Karpas-422 (cell line): ENCODE measurements around the gene HLA-G. TPM values are rescaled to one million over a fixed set of nuclear protein-coding genes. Genes with fewer than 3 reads are reported as not detected.

Experiments
- DNase-seq: peaks from one replicate; pipeline ENCODE4 v3.0.0-alpha.2; 2015
- H2AFZ ChIP-seq: fragments of 200-600 bp; sonication (generic); 2 replicates; pipeline ENCODE4 v1.6.1; 2014; ENCODE audit warnings: antibody characterized with exemption, low read length, mixed read lengths
- H3K27ac ChIP-seq: fragments of 200-600 bp; sonication (generic); 2 replicates; pipeline ENCODE4 v1.5.1; 2014; ENCODE audit warnings: mild to moderate bottlenecking, low read length, moderate library complexity
- H3K27me3 ChIP-seq: fragments of 200-600 bp; sonication (generic); 2 replicates; pipeline ENCODE4 v1.6.1; 2014; ENCODE audit warnings: low read length, mixed read lengths
- H3K36me3 ChIP-seq: fragments of 200-600 bp; sonication (generic); 2 replicates; pipeline ENCODE4 v1.6.1; 2014; ENCODE audit warnings: low read length, mixed read lengths; ENCODE audit not compliant: insufficient read depth
- H3K4me1 ChIP-seq: fragments of 200-600 bp; sonication (generic); 2 replicates; pipeline ENCODE4 v1.6.1; 2014; ENCODE audit warnings: mild to moderate bottlenecking, low read length, mixed read lengths
- H3K4me2 ChIP-seq: fragments of 200-600 bp; sonication (generic); 2 replicates; pipeline ENCODE4 v1.6.1; 2014; ENCODE audit warnings: low read length, low read depth, mild to moderate bottlenecking; ENCODE audit not compliant: poor library complexity, severe bottlenecking
- H3K4me3 ChIP-seq: fragments of 200-600 bp; sonication (generic); 2 replicates; pipeline ENCODE4 v1.5.1; 2014; ENCODE audit warnings: mild to moderate bottlenecking, antibody characterized with exemption, low read length, mixed read lengths
- H3K79me2 ChIP-seq: fragments of 200-600 bp; sonication (generic); 2 replicates; pipeline ENCODE4 v1.6.1; 2014; ENCODE audit warnings: mild to moderate bottlenecking, low read length, mixed read lengths
- H3K9ac ChIP-seq: fragments of 200-600 bp; sonication (generic); 2 replicates; pipeline ENCODE4 v1.6.0; 2014; ENCODE audit warnings: low read length
- H3K9me2 ChIP-seq: fragments of 200-600 bp; sonication (generic), shearing (Covaris generic); replicated peaks from 2 replicates; pipeline ENCODE4 v1.6.0; 2014; ENCODE audit warnings: mild to moderate bottlenecking, low read length, moderate library complexity; ENCODE audit not compliant: insufficient read depth
- H3K9me3 ChIP-seq: fragments of 300-700, 200-600 bp; sonication (generic); 2 replicates; pipeline ENCODE4 v1.6.1; 2014; ENCODE audit warnings: low read length, mixed read lengths
- H4K20me1 ChIP-seq: fragments of 200-600 bp; sonication (generic); 2 replicates; pipeline ENCODE4 v1.6.1; 2014; ENCODE audit warnings: mild to moderate bottlenecking, antibody characterized with exemption, low read length, low read depth; ENCODE audit not compliant: insufficient read depth
- total RNA-seq: library from RNA; depleted of rRNA; stranded (reverse); fragments of >200 nt; shearing (Covaris generic); gene quantifications from 2 replicates; pipeline ENCODE4 v1.2.3, GENCODE V29; 2014; ENCODE audit warnings: low replicate concordance

The HLA-G gene
- total RNA-seq, 1 experiment from 2014 or later, result not detected

DNA sequence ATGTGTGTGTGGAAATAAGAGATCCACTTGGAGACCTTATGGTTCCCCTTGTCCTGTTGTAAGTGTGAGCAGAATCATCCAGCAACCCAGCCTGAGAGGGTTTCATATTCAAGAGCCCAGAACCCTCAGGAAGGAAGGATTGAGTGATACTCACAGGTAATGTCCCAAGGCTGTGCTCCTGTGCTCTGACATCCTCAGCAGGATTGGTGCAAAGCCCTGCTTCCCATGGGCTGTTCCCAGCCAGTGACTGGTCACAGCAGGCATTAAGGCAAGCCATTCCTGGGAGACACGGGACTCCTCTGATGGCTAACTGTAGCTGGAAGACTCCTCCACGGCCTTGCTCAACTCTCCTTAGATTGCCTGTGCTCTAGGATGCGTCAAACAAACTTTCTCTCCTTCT is 33.8 kb upstream of the HLA-G start:
- Histone ChIP-seq H3K9me3 (no peaks in the 10 kb centered on the region), H3K27me3 (no peaks in the 10 kb centered on the region), H2AFZ (no peak overlapping the region), H3K27ac (no peak overlapping the region), H3K79me2 (no peaks in the 10 kb centered on the region), H3K4me2 (no peak overlapping the region), H4K20me1 (no peaks in the 10 kb centered on the region), H3K36me3 (no peaks in the 10 kb centered on the region), H3K4me1 (no peaks in the 10 kb centered on the region), H3K9ac (no peak overlapping the region), H3K9me2 (no peaks in the 10 kb centered on the region), H3K4me3 (no peak overlapping the region)
- no peak for DNase-seq

DNA sequence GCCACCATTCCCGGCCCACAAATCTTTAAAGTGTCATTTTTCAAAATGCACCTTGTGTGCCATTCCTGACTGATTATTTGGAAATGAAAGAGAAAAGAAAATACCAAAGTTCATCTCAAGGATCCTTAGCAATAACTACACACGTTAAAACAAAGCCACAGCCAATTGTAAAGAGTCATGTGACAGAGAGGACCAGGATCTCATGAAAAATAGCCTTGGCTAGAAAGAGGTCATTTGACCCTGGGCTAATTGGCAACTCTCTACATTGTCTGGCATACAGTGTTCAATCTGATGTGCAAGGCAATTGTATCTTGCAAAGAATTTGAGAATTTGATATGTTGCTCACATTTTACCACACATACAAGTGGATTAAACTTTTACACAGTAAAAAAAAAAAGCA is 31.6 kb upstream of the HLA-G start:
- Histone ChIP-seq H3K79me2 (no peaks in the 10 kb centered on the region), H4K20me1 (no peaks in the 10 kb centered on the region), H3K4me3 (no peak overlapping the region), H3K27me3 (no peaks in the 10 kb centered on the region), H2AFZ (no peak overlapping the region), H3K36me3 (no peaks in the 10 kb centered on the region), H3K9ac (no peak overlapping the region), H3K9me3 (no peaks in the 10 kb centered on the region), H3K27ac (no peak overlapping the region), H3K4me2 (no peak overlapping the region), H3K9me2 (no peaks in the 10 kb centered on the region), H3K4me1 (no peaks in the 10 kb centered on the region)
- no peak for DNase-seq

DNA sequence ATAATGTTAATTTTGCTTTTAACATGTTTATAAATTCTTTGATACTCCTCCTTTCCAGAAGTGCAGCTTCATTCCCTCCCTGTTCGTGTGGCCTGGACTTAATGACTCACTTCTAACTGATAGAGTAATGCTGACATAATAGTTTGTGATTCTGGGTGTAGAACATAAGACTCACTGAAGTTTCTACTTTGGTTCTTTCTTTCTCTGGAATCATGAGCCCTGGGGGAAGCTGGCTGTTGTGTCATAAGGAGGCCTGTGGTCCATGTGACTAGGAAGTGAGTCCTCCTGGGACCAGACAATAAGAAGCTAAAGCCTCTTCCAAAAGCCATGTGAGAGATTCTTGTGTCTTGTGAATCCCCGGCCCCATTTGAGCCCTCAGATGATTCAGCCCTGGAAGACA is 30.5 kb upstream of the HLA-G start:
- Histone ChIP-seq H3K9ac (no peak overlapping the region), H3K36me3 (no peaks in the 10 kb centered on the region), H3K79me2 (no peaks in the 10 kb centered on the region), H3K27ac (no peak overlapping the region), H3K9me3 (no peaks in the 10 kb centered on the region), H4K20me1 (no peaks in the 10 kb centered on the region), H3K9me2 (no peaks in the 10 kb centered on the region), H2AFZ (no peak overlapping the region), H3K4me2 (no peak overlapping the region), H3K4me1 (no peaks in the 10 kb centered on the region), H3K27me3 (no peaks in the 10 kb centered on the region), H3K4me3 (no peak overlapping the region)
- no peak for DNase-seq

DNA sequence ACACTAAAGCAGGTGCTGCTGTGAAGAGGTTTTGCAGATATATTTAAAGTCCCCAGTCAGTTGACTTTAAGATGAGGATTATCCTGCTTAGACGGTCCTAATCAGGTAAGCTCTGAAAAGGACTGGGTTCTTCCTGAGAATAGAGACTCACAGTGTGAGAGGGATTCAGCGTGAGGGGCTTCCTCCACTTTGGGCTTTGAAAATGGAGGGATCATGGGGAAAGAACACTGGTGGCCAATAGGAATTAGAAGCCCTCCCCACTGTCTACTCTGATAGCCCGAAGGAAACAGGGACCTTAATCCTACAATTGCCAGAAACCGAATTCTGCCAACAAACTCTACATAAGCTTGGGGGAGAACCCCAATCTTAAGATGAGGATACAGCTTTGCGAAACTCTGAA is 29.7 kb upstream of the HLA-G start:
- no peak overlapping the region for H2AFZ ChIP-seq
- H3K9me2 ChIP-seq, result no peaks in the 10 kb centered on the region
- H3K79me2 ChIP-seq, result no peaks in the 10 kb centered on the region
- no peaks in the 10 kb centered on the region for H4K20me1 ChIP-seq
- no peaks in the 10 kb centered on the region for H3K4me1 ChIP-seq
- no peaks in the 10 kb centered on the region for H3K36me3 ChIP-seq
- H3K27ac ChIP-seq, result no peak overlapping the region
- no peak overlapping the region for H3K4me2 ChIP-seq
- H3K9me3 ChIP-seq, result no peaks in the 10 kb centered on the region
- DNase-seq, result peak; percentile 21
- no peaks in the 10 kb centered on the region for H3K27me3 ChIP-seq
- H3K4me3 ChIP-seq, result no peak overlapping the region
- no peak overlapping the region for H3K9ac ChIP-seq

DNA sequence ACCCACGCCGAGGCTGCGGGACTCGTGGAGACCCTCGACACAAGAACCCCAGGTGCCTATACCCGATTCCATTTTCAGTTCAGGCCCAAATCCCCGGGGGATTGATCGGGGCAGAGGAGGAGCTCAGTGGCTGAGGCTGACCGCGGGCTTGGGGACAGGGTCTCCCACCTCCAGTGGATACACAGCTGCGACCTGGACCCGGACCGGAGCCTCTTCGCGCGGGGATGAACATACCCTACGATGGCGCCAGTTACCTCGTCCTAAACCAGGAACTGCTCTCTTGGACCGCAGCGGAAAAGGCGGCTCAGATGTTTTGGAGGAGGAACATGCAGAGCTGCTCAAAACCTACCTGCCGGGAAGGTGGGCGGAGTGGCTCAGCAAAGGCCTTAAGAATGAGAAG is 27.4 kb upstream of the HLA-G start:
- Histone ChIP-seq H3K79me2 (no peaks in the 10 kb centered on the region), H3K9ac (no peak overlapping the region), H3K27ac (no peak overlapping the region), H3K4me2 (no peak overlapping the region), H2AFZ (no peak overlapping the region), H3K36me3 (no peaks in the 10 kb centered on the region), H3K4me1 (no peaks in the 10 kb centered on the region), H3K9me2 (no peaks in the 10 kb centered on the region), H3K9me3 (no peaks in the 10 kb centered on the region), H3K27me3 (no peaks in the 10 kb centered on the region), H4K20me1 (no peaks in the 10 kb centered on the region), H3K4me3 (no peak overlapping the region)
- no peak for DNase-seq

DNA sequence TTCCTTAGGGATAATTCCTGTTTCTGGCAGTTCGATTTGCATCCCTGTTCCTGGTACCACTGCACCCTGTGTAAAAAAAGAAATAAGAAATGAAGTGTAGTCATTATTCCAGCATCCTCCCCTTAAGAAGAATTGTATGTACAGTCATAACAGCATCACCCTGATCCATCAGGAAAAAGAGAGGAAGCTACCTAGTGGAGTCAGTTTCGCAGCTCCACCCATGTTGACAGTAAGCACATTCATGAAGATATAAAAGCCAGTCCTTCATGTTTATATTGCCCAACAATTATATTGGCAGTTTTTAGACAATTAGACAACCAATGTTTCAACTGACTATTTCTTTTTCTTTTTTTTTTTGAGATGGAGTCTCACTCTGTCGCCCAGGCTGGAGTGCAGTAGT is 21.2 kb upstream of the HLA-G start:
- DNase-seq, result no peak
- no peaks in the 10 kb centered on the region for H3K9me3 ChIP-seq
- H3K79me2 ChIP-seq, result no peaks in the 10 kb centered on the region
- no peaks in the 10 kb centered on the region for H3K36me3 ChIP-seq
- H3K9me2 ChIP-seq, result no peaks in the 10 kb centered on the region
- no peaks in the 10 kb centered on the region for H3K4me1 ChIP-seq
- H3K4me2 ChIP-seq, result no peak overlapping the region
- no peak overlapping the region for H2AFZ ChIP-seq
- H3K9ac ChIP-seq, result no peak overlapping the region
- no peaks in the 10 kb centered on the region for H3K27me3 ChIP-seq
- no peak overlapping the region for H3K27ac ChIP-seq
- no peaks in the 10 kb centered on the region for H4K20me1 ChIP-seq
- no peak overlapping the region for H3K4me3 ChIP-seq

DNA sequence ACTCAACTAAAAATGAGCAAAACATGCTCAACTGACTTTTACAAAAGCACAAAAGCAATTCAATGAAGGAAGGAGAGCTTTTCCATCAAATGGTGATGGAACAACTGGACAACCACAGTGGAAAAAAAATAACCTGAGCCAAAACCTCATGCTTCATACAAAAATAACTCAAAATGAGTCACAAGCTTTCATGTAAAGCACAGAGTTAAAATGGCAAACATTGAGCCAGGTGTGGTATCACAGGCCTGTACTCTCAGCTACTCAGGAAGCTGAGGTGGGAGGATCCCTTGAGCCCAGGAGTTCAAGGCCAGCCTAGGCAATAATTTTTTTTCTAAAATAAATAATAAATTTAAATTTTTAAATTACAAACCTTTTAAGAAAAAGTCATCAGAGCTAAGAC is 18.4 kb upstream of the HLA-G start:
- DNase-seq, result no peak
- no peak overlapping the region for H3K4me2 ChIP-seq

DNA sequence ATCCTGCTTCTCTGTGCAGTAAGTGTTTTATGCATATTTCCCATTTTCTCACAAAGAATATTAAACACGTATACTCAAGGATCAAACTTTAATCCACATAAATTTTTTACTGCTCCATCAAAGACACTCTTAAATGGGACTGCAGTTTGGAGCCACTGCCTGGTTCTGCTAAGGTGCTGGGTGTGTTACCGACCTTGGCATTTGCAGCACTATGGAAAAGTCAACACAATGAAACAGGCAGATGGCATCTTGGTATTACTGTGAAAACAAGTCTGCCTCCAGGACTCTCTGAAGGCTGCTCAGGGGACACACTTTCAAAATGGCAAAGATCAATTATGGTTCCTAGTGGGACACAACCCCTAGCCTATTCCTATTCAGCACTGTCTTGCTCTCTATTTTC is 17.3 kb upstream of the HLA-G start:
- DNase-seq, result no peak
- no peaks in the 10 kb centered on the region for H3K9me2 ChIP-seq
- no peaks in the 10 kb centered on the region for H3K27me3 ChIP-seq
- no peaks in the 10 kb centered on the region for H3K9me3 ChIP-seq
- H3K4me3 ChIP-seq, result no peak overlapping the region
- no peak overlapping the region for H3K27ac ChIP-seq
- no peak overlapping the region for H3K9ac ChIP-seq
- no peak overlapping the region for H3K4me2 ChIP-seq
- no peaks in the 10 kb centered on the region for H3K36me3 ChIP-seq
- no peak overlapping the region for H2AFZ ChIP-seq
- H3K79me2 ChIP-seq, result no peaks in the 10 kb centered on the region
- H4K20me1 ChIP-seq, result no peaks in the 10 kb centered on the region
- H3K4me1 ChIP-seq, result no peaks in the 10 kb centered on the region

More for the DNA sequence above, 18.4 kb upstream of the HLA-G start:
- no peaks in the 10 kb centered on the region for H3K9me3 ChIP-seq
- H3K79me2 ChIP-seq, result no peaks in the 10 kb centered on the region
- H2AFZ ChIP-seq, result no peak overlapping the region
- no peaks in the 10 kb centered on the region for H3K36me3 ChIP-seq
- H3K27ac ChIP-seq, result no peak overlapping the region
- H3K27me3 ChIP-seq, result no peaks in the 10 kb centered on the region
- H3K9ac ChIP-seq, result no peak overlapping the region
- no peaks in the 10 kb centered on the region for H3K9me2 ChIP-seq
- no peak overlapping the region for H3K4me3 ChIP-seq
- H4K20me1 ChIP-seq, result no peaks in the 10 kb centered on the region
- no peaks in the 10 kb centered on the region for H3K4me1 ChIP-seq

DNA sequence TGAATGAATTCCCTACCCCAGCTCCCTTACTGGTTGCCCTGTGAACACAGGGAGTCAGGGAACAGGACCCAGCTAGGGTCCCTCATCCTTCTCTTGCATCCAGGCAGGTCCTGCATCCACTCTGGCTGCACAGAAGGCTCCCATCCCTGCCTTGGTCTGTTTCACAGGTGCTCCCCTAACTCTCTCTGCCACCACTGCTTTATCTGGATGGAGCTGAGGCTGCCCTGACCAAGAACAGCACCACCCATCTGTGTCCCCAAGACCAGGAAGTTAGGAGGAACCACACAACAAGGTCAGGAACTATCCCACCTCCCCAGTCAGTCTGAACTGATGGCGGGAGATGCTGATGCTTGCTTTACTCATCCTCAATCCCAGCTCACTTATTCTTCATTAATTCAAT is 16.2 kb upstream of the HLA-G start:
- Histone ChIP-seq H3K27me3 (no peaks in the 10 kb centered on the region), H3K79me2 (no peaks in the 10 kb centered on the region), H3K4me3 (no peak overlapping the region), H3K4me2 (no peak overlapping the region), H2AFZ (no peak overlapping the region), H3K9me3 (no peaks in the 10 kb centered on the region), H3K9me2 (no peaks in the 10 kb centered on the region), H3K4me1 (no peaks in the 10 kb centered on the region), H4K20me1 (no peaks in the 10 kb centered on the region), H3K36me3 (no peaks in the 10 kb centered on the region), H3K9ac (no peak overlapping the region), H3K27ac (no peak overlapping the region)
- DNase-seq, result no peak
